ENCODE measurements around the gene SPEF2.

Gene SPEF2

GRCh38 chr5:35617435-35618303 is at the start of gene SPEF2:
Gene SPEF2, plus strand, starts transcription at chr5:35617863. Its CDS starts 135 bp downstream, at chr5:35617998.
- DNase-seq (ENCODE audit: low spot score): peak; percentile 68

DNA sequence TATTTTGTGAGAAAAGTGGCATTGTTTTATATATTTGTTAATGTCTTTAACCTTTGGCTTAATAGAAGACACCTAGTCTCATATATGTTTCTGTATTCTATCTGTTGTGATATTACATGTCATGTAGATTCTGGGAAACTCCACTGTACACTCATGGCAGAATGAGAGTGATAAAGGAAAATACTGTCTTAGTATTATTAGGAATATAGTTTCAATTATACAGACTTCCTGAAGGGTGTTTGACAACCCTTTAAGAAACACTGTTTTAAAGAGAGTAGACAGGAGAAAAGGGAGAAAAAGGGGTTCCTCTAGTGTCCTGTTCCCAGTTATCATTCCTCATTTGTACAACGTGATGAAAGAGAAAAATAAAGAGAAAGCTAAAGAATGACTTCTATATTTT is 42.1 kb upstream of the SPEF2 start:
- DNase-seq (ENCODE audit: low spot score): no peak

GRCh38 chr5:35587419-35587818 is 30.2 kb upstream of the SPEF2 start:
- no peak for DNase-seq (ENCODE audit: low spot score)

- no peak for DNase-seq (ENCODE audit: low spot score)
Measured at GRCh38 chr5:35593338-35593737, 24.3 kb upstream of the SPEF2 start.

DNA sequence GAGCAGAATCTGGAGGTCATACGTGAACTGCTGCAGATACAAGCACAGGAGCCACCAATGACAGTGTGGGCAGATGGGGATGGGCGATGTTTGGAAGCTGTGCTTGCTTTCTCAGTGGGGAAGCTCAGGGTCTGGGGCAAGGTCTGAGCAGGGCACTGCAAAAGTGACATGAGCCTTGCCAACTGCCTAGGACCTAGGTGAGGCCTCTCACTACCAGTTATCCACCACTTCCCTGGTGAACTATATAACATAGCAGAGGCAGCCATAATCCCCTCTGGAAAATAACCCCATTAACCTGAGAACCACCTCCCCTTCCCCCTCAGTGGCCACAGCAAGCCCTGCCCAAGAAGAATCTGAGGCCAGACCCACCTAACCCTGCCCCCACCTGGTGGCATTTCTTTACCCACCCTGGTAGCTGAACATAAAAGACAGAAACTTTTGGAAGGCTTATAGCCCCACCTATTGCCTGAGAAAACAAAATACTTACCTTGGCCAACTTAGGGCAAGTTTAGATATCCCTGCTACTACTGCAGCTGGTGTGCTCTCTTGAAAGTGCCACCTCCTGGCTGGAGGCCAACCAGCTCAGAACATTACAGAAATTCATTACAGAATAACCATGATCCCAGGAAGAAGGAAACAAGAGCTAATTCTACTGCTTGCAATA is 18.8 kb upstream of the SPEF2 start:
- DNase-seq (ENCODE audit: low spot score): no peak

DNA sequence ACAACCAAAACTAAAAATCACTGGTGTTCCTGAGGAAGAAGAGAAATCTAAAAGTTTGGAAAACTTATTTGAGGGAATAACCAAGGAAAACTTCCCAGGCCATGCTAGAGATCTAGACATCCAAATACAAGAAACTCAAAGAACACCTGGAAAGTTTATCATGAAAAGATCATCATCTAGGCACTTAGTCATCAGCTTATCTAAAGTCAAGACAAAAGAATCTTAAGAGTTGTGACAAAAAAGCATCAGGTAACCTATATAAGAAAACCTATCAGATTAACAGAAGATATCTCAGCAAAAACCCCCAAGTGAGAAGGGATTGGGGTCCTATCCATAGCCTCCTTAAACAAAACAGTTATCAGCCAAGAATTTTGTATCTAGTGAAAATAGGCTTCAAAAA is 17.1 kb upstream of the SPEF2 start:
- DNase-seq (ENCODE audit: low spot score): no peak

DNA sequence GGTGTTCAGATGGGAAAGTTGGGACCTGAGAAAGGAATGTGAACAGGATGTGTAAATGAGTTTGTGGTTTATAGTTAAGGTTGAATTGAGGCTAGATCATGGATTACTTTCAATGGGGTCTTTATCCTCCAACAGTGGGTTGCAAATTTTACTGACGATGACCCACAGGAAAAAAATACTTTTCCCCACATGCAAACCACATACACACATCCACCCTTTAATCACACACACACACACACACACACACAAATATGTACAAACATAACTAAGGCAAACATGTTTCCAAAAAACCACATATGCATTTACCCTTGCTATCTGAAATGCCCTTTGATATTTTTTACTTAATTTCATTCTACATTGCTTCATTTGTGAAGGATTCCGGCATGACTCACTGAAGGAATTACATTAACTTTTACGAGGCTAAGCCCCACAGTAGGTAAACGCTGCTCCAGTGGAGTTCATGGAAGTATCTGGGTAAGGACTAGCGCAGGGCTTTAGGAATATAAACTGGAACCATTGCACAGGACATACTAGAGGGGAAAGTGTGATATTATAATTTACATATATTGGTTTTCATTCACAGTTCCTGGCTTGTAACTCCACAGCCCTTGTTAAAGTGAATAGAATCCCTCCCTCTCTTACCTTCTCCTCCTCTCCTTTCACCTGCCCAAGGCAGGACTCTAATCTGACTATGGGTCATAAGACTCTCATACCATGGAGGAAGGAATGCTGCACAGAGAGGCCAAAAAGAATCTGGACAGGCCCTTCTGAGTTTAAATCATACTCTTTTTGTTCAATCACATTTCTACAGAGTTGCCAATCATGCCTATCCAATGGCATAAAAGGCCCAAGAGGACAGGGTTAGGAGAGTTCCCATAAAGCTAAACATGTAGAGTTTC is 8.5 kb upstream of the SPEF2 start:
- DNase-seq (ENCODE audit: low spot score): no peak

DNA sequence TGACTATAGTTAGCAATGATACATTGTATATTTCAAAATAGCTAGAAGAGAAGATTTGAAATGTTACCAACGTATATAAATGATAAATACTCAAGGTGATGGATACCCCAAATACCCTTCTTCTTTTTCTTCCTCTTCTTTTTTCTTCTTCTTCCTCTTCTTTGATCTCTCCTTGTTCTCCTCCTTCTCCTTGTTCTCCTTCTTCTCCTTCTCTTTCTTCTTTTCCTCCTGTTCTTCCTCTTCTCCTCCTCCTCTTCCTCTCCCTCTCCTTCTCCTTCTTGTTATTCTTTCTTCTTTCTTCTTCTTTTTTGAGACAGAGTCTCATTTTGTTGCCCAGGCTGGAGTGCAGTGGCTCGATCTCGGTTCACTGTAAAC is 616 bp upstream of the SPEF2 start:
- no peak for DNase-seq (ENCODE audit: low spot score)

DNA sequence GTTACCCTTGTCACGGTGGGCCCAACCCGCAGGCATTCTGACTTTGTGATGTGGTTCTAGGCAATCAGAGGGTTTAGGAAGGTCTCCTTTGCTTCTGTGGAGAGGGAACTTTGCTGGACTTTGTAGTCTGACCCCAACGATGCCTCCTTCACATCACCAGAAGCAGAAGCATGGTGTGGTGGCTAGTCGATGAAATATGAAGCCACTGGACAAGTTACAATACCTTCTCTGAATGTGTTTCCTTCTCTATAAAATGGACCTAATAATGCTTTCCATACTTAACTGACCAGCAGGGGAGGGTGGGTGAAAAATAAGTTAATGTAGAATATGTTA is 607 bp downstream of the SPEF2 start:
- DNase-seq (ENCODE audit: low spot score): no peak

GRCh38 chr5:35618781-35619180 is 1.1 kb downstream of the SPEF2 start:
- no peak for DNase-seq (ENCODE audit: low spot score)

DNA sequence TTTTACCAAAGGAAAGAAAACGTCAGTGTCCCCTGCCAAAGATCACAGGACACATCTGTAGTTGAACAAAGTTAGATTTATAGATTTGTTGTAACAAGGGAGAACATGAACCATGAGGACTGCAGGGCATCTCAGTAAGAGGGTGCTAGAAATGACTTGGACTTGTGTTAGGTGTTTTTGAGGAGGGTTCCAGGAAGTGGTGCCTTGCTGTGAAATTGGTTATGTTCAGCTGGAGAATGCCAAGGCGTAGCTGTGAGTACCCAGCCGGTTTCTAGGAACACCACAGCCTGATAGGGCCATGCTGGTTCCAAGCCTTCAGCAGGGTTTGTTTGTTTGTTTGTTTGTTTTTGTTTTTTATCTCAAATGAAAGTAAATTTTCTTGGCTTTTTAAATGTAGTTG is 5.3 kb downstream of the SPEF2 start:
- DNase-seq (ENCODE audit: low spot score): no peak

- DNase-seq (ENCODE audit: low spot score): no peak
Measured at GRCh38 chr5:35623991-35624390, 6.3 kb downstream of the SPEF2 start.

DNA sequence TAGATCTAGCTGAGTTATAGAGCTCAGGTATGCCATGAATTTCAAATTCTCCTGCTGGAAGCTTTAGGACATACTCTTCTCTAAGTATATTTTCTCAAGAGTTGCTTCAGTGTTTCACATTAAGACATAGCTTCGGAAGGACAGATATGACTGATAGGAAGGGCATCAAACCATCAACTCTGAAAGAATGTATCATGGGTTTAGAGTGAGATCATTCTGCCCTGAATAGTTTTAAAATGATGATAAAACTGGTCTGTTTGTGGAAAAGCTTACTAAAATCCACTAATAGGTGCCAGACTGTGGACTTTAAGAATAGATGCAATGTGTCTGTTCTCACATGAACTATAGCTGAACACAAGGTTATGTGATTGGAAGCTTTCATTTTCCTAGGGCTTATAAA is 8.4 kb downstream of the SPEF2 start:
- DNase-seq (ENCODE audit: low spot score): no peak

DNA sequence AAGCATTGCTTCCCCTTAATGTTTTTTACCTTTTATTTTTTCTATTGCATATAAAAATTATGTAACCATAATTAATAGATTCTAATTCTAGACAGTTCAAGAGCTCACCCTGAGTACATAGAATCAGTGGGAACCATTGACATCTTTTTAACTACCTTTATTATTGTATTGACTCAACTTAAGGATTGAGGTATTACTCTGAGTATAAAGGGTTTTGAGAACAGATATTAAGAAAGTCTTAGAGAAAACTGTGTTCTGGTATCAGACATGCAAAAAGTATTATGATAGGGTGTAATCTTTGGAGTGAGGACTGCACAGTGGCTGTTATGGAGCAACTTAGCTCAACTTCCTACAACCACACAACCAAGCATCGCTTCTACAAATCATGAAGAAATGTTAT is 8.9 kb downstream of the SPEF2 start:
- no peak for DNase-seq (ENCODE audit: low spot score)

DNA sequence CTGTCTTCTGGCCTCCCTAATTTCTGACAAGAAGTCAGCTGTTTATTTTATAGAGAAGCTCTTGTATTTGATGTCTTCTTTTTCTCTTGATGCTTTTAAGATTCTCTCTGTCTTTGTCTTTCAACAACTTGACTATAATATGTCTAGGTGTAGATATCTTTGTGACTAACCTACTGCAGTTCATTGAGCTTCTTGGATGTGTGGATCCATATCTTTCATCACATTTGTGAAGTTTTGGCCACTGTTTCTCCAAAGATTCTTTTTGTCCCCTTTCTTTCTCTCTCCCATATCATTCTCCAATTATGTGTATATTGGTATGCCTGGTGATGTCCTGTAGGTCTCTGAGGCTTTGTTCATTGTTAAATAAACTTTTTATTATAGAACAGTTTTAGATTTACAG is 16.7 kb downstream of the SPEF2 start:
- DNase-seq (ENCODE audit: low spot score): no peak

- DNase-seq (ENCODE audit: low spot score): no peak
Measured at GRCh38 chr5:35640623-35641022, 23.0 kb downstream of the SPEF2 start.

DNA sequence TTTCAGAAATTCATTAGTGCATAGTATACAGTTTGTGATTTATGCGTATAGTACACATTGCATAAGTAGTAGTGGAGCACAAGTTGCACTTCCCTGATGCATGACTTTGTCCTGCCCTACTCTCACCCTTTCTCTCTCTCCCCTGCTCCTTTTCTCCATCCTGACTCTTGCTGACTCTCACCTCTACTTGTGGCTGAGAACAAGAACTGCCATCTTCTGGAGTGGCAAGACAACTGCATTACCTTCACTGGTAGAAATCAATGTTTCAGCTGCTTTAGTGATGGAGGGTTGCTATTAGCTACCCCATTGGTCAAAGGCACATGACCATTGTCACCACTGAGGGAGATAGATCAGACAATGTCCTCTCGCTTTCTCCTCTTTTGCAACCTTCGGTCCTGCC is 26.9 kb downstream of the SPEF2 start:
- DNase-seq (ENCODE audit: low spot score): no peak

DNA sequence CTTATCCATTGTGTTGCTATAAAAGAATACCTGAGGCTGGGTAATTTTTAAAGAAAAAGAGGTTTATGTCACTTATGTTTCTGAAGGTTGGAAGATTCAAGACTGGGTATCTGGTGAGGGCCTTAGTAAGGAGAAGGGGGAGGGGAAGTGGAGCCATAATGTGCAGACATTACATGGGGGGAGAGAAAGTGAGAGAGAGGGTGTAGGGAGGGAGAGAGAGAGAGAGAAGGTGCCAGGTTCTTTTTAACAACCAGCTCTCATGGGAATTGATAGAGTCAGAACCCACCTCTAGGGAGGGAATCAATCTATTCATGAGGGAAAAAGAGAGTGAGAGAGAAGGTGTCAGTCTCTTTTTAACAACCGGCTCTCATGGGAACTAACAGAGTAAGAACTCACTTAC is 29.5 kb downstream of the SPEF2 start:
- DNase-seq (ENCODE audit: low spot score): no peak

GRCh38 chr5:35647712-35648111 is 30.0 kb downstream of the SPEF2 start:
- no peak for DNase-seq (ENCODE audit: low spot score)

DNA sequence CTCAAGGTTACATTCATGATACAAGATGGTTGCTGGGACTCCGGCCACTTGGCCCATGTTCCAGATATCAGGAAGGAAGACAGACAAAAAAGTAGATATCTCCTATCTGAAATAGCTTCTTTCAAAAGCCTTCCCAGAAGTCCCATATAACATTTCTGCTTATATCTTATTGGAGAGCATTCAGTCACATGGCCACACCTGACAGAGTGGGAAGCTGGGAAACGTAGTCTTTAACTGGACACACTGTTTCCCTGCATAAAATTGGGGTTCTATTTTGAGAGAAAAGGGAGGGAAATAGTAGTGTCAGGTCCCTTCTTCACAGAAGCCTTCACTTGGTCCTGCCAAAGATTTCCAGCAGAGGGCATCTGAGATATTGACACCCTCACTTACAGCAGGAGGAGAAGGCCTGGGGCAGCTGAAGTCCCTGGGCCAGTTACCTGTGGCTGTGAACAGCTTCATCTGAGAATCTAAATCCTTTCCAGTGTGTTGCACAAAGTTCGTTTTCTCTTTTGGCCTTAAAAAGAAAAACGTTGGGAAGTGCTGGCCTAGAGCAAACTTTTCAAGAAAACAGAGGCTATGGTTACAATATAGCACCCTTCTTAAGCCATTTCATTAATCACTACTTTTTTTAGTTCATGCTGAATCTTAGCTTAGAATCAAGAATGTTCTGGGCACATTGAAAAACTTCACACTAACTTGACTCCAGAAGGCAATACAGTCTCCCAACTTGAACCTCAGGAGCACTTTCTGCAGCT is 33.5 kb downstream of the SPEF2 start:
- no peak for DNase-seq (ENCODE audit: low spot score)

GRCh38 chr5:35656721-35657120 is 39.1 kb downstream of the SPEF2 start:
- no peak for DNase-seq (ENCODE audit: low spot score)

- DNase-seq (ENCODE audit: low spot score): no peak
Measured at GRCh38 chr5:35657877-35658276, 40.2 kb downstream of the SPEF2 start.
